Gastroesophageal sphincter (tissue), 4 donors: ENCODE measurements around the gene SDC3. TPM values are rescaled to one million over a fixed set of nuclear protein-coding genes. Genes with fewer than 3 reads are reported as not detected.

Source experiments
- ATAC-seq: fragments of 150-250 bp; one replicate; pipeline ENCODE4 v1.9.1; 2016; ENCODE audit warnings: mild to moderate bottlenecking, moderate library complexity
- H3K27ac ChIP-seq, 4 donors: fragments of 200-600 bp; sonication (generic) in 3 of 4; 1 replicate in 3 of 4; 2 replicates in 1 of 4; pipeline ENCODE4 v1.5.1; 2016 to 2019
- H3K27me3 ChIP-seq: fragments of 200-600 bp; sonication (generic); one replicate; pipeline ENCODE4 v1.5.1; 2019
- H3K36me3 ChIP-seq, 2 donors: fragments of 200-600 bp; sonication (generic); one replicate each; pipeline ENCODE4 v1.5.1; 2019; ENCODE audit warnings: control low read depth in 1 of 2
- H3K4me1 ChIP-seq, 3 donors: fragments of 200-600 bp; sonication (generic); 1 replicate in 2 of 3; 2 replicates in 1 of 3; pipeline ENCODE4 v1.5.1; 2016 to 2019; ENCODE audit warnings: control low read depth in 2 of 3
- H3K4me3 ChIP-seq, 2 donors: fragments of 200-600 bp; sonication (generic); one replicate each; pipeline ENCODE4 v1.5.1; 2019; ENCODE audit warnings: mild to moderate bottlenecking in 1 of 2, moderate library complexity in 1 of 2
- H3K9me3 ChIP-seq, 3 donors: fragments of 200-600 bp; sonication (generic); one replicate each; pipeline ENCODE4 v1.5.1; 2017 to 2019; ENCODE audit warnings: control low read depth in 2 of 3
- CTCF ChIP-seq, 4 experiments: fragments of 200-600 bp in 2 of 4; fragments of 450-650 bp in 2 of 4; sonication (generic) in 1 of 4; IDR thresholded peaks; one replicate each; pipeline ENCODE4 v1.5.1; 2017 to 2019; ENCODE audit warnings: antibody characterized with exemption in 4 of 4, mild to moderate bottlenecking in 2 of 4, moderate library complexity in 2 of 4
- EP300 ChIP-seq: sonication (generic); formaldehyde crosslinking; IDR thresholded peaks from one replicate; pipeline ENCODE4 v1.6.1; 2017; ENCODE audit warnings: antibody characterized with exemption, mild to moderate bottlenecking
- POLR2A ChIP-seq, 2 donors: fragments of 450-650 bp; IDR thresholded peaks; one replicate each; pipeline ENCODE4 v1.6.1; 2017; ENCODE audit warnings: antibody characterized with exemption in 2 of 2, mild to moderate bottlenecking in 2 of 2, moderate library complexity in 1 of 2
- POLR2AphosphoS5 ChIP-seq: sonication (generic); formaldehyde crosslinking; IDR thresholded peaks from one replicate; pipeline ENCODE4 v1.6.1; 2017; ENCODE audit warnings: antibody characterized with exemption
- WGBS, 2 donors: methylation state at CpG; one replicate each; pipeline ENCODE4 v1.1.5; 2018; ENCODE audit warnings: low coverage in 1 of 2; 5-methylcytosine and 5-hydroxymethylcytosine counted together
- total RNA-seq, 4 donors: library from RNA; depleted of rRNA; stranded (reverse); fragments of >200 nt; gene quantifications; one replicate each; pipeline ENCODE4 v1.1.0, GENCODE V29; 2016

SDC3 gene
- total RNA-seq, 4 donors from 2014 or later = 45.1 to 112 (median 52.6) TPM

GRCh38 chr1:30891227-30891552 lies 17.4 kb downstream of the SDC3 start:
- Histone ChIP-seq H3K4me3 (no peak overlapping the region), H3K27me3 (no peaks in the 10 kb centered on the region), H3K9me3 (no peaks in the 10 kb centered on the region), H3K27ac (peak overlapping the region in 3 of 4 donors; percentile 89 to 98 (median 93)), H3K4me1 (peaks cover 9 to 100% (median 62%) of the 10 kb centered on the region in 3 donors), H3K36me3 (no peaks in the 10 kb centered on the region)
- 84 to 89% methylated on average over 3 to 4 of the region's 5 CpGs for WGBS, 2 donors
- no peak for ATAC-seq
- TF ChIP-seq POLR2AphosphoS5 (no peak), POLR2A (IDR thresholded peaks at IDR 0.05) (no peak), EP300 (no peak), CTCF (IDR thresholded peaks at IDR 0.05) (no peak)

GRCh38 chr1:30890502-30891226 lies 17.9 kb downstream of the SDC3 start:
- no peaks in the 10 kb centered on the region for H3K36me3 ChIP-seq
- H3K27me3 ChIP-seq = no peaks in the 10 kb centered on the region
- peaks cover 9 to 100% (median 62%) of the 10 kb centered on the region in 3 donors for H3K4me1 ChIP-seq
- TF ChIP-seq CTCF (IDR thresholded peaks at IDR 0.05) = no peak
- no peak for TF ChIP-seq EP300
- TF ChIP-seq POLR2AphosphoS5 = no peak
- TF ChIP-seq POLR2A (IDR thresholded peaks at IDR 0.05) = no peak
- WGBS, 2 donors = 51 to 61% methylated on average over 3 to 7 of the region's 10 CpGs
- no peak for ATAC-seq
- H3K27ac ChIP-seq = peak overlapping the region in 3 of 4 donors; percentile 89 to 98 (median 93)
- no peaks in the 10 kb centered on the region for H3K9me3 ChIP-seq
- H3K4me3 ChIP-seq = no peak overlapping the region

- peak overlapping the region; percentile 57 to 98 (median 91) for H3K27ac ChIP-seq
These were observed 19.0 kb downstream of the SDC3 start for GRCh38 chr1:30889511-30889910.

GRCh38 chr1:30888975-30889374 lies 19.6 kb downstream of the SDC3 start:
- Histone ChIP-seq H3K4me1 (peaks cover 9 to 95% (median 58%) of the 10 kb centered on the region in 3 donors), H3K36me3 (no peaks in the 10 kb centered on the region), H3K9me3 (no peaks in the 10 kb centered on the region), H3K27me3 (no peaks in the 10 kb centered on the region), H3K27ac (peak overlapping the region; percentile 57 to 98 (median 91)), H3K4me3 (no peak overlapping the region)
- 40% methylated on average over 1 of the region's 3 CpGs; no CpG with 5 or more reads in 1 of the 2 donors for WGBS, 2 donors
- TF ChIP-seq EP300 (no peak), CTCF (IDR thresholded peaks at IDR 0.05) (no peak), POLR2A (IDR thresholded peaks at IDR 0.05) (no peak), POLR2AphosphoS5 (no peak)
- no peak for ATAC-seq

More at GRCh38 chr1:30889511-30889910, 19.0 kb downstream of the SDC3 start:
- H3K9me3 ChIP-seq = no peaks in the 10 kb centered on the region
- WGBS, 2 donors = 42 to 62% methylated on average over 5 of the region's 5 CpGs
- H3K4me1 ChIP-seq = peaks cover 9 to 96% (median 58%) of the 10 kb centered on the region in 3 donors
- H3K36me3 ChIP-seq = no peaks in the 10 kb centered on the region
- no peak for ATAC-seq
- H3K4me3 ChIP-seq = no peak overlapping the region
- TF ChIP-seq POLR2AphosphoS5 (no peak), CTCF (IDR thresholded peaks at IDR 0.05) (no peak), EP300 (no peak), POLR2A (IDR thresholded peaks at IDR 0.05) (no peak)
- no peaks in the 10 kb centered on the region for H3K27me3 ChIP-seq

- TF ChIP-seq EP300 (no peak), POLR2AphosphoS5 (peak; percentile 92), POLR2A (IDR thresholded peaks at IDR 0.05) (no peak)
- ATAC-seq = peak; percentile 91
- no peaks in the 10 kb centered on the region for H3K9me3 ChIP-seq
- peak overlapping the region; percentile 87 to 98 (median 91) for H3K27ac ChIP-seq
- H3K4me1 ChIP-seq = peaks cover 9 to 95% (median 59%) of the 10 kb centered on the region in 3 donors
- no peak overlapping the region for H3K4me3 ChIP-seq
- no peaks in the 10 kb centered on the region for H3K36me3 ChIP-seq
- no peaks in the 10 kb centered on the region for H3K27me3 ChIP-seq
- no CpG with 5 or more reads among the region's 8 CpGs for WGBS, 2 donors
These were observed 20.2 kb downstream of the SDC3 start for GRCh38 chr1:30888391-30888790.
